Activated CD4-positive, CD25-positive, alpha-beta regulatory T cell treated with anti-CD3 and anti-CD28 coated beads, Interleukin-2, amount 50 U/mL, for 24 hours (primary cell): ENCODE measurements around the gene UNCX.

Experiments used
- ATAC-seq, 2 donors: fragments of 150-1000 bp; cut with Tn5 transposase; one replicate each; pipeline ENCODE4 v1.10.0; 2021; ENCODE audit warnings: mild to moderate bottlenecking in 1 of 2, moderate library complexity in 1 of 2

Gene UNCX

DNA sequence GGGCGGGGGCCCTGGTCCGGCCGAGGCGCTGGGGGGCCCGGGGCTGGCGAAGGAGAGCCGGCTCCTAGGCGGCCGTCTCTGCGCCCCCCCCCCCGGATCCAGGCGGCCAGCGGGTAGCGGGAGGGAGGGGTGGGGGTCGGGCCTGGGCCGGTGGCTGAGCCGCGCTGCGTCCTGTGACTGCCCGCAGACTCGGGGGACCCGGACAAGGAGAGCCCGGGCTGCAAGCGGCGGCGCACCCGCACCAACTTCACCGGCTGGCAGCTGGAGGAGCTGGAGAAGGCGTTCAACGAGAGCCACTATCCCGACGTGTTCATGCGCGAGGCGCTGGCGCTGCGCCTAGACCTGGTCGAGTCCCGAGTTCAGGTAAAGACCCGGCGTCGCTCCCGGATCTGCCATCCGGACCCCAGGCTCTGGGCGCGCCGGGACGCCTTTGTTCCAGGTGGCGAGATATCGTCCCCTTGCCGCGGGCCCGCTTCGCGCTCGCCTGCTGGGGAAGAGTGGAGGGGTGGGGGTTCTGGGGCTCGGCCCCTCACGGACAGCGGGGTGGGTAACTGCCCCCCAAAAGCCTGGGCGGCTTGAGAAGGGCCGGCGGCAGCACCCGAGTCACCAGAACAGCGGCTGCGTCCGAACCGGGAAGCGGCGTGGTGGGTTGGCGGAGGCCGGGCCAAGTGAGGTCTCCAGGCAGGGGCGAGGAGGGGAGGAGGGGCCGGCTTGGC lies 819 bp downstream of the UNCX start:
- no peak for ATAC-seq

DNA sequence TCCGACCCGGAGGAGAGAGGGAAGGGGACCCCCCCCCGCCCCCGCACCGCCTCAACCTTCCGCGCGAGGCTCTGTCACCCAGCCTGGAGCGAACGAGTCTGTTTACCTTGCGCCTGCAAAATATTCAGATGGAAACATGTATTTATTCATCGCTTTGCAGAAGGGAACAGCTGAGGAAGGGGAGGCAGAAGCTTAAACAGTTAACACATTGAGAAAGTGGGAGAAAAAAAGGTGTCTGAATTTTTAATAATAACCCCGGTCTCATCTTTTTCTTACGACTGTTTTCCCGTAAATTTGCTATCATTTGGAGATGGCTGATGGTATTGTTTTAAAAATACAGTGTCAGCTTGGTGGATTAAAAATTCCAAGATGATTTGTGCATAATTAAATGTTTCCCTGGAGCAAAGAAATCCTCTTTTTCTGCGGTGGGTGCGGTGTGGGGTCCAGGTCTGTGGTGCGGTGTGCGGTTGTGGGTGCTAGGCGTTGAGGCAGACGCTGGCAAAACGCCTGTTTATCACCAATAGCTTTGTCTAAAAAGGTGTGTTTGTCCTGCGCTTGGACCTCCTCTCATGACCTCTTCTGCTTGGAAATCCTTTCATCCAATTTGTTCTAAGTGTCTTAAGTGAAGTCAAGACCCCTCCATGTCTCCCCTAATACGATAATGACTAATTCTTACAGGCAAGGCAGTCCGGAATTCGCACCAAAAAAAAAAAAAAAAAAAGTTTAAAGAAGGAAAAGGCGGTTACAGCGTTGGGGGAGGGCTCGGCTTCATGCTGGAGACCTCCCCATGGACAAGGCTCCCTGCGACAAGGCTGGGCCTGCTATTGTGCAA lies 1.6 kb downstream of the UNCX start:
- no peak for ATAC-seq

DNA sequence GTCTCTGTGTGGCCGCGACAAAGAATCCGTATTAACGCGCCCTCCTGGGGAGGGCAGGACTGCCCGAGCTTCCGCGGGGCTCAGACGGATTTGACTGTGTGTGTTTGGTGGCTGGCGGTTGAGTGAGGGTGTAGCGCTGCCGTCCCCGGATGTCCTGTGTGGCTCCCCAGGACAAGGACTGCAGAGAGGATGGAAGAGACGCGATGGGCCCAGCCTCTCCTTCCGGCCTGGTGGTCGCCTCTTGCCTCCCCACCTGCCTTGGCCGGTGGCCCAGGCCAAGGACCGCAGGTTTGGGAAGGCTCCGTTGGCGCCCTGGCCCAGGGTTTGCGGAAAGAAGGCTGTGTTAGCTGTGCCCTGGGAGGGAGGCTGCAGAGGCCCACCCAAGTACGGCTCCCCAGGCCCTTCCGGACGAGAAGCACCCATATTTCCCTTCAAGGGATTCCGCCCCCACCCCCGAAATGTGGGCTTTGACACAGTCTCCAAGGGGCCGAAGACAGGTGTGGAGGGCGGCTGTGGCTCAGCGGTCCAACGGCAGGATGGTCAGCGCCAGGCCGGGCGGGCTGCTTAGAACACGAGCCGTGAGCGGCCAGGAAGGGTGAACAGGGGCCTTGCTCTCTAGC lies 2.3 kb downstream of the UNCX start:
- no peak for ATAC-seq

- ATAC-seq = no peak
These were observed 2.9 kb downstream of the UNCX start for GRCh38 chr7:1235501-1236131.

- no peak for ATAC-seq
These were observed 3.5 kb downstream of the UNCX start for GRCh38 chr7:1236132-1236661.

GRCh38 chr7:1236831-1237701 lies 4.4 kb downstream of the UNCX start:
- ATAC-seq = no peak

DNA sequence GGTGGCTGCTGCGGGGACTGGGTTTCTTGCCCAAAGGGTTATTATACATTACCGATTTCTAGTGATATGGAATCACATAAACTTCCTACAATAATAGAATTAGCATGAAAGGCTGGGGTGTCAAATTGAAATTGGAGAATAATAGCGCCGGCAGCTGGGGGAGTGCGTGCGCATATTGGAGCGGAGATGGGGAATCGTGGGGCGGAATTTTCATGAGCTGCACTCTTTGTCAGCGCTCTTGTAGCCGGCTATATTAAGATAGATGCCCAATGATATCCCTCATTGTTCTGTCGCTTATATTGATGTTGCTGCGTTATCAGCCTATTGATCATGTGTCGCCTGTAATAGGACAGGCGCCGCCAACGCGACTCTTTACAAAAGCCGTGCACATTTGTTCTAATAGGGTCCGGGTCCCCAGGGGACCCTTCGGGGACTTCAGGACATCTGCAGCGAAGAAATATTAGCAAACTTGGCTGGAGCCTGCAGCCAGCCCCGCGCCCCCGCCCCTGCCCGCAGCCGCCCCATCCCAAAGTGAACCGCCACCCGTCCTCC lies 5.1 kb downstream of the UNCX start:
- ATAC-seq = no peak

GRCh38 chr7:1238450-1238882 lies 5.8 kb downstream of the UNCX start:
- no peak for ATAC-seq

DNA sequence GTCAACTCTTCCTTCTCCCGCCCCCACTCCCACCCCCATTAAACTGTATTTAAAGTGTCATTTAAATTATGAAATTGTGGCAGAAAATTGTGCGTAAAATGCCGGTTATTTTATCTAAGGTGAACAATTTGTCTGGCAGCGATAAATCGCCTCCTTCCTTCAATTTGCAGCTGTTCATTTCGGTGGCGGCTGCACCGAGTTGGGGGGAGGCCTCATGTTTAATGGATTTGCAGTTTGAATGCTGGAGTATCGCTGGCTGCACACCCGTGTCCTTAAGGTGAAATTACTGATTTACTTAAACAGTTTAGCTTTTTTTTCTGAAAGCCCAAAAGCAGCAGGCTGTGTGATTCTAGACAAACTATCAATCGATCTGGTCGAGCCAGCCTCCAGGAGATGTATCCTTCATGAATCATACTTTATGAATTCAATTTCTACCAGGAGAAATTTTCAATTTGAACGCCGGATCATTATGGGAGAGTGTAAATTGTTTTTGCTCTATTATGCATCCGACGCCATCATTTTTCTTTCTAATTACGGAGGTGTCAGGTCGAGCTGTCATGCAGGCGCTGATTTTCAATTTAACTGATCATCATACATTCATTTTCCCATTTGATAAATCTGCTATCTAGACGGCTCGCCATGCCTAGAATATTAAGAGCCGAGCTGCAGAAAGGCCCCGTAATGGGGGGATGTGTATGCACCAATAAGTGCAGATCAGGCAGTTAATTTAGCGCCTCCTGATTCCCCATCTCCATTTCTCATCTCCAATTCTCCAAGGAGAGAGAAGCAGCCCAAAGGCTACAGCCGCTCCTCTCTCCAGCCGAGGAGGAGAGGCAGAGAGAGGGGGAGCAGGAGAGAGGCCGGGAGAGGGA lies 6.5 kb downstream of the UNCX start:
- no peak for ATAC-seq

- ATAC-seq = no peak
These were observed 7.3 kb downstream of the UNCX start for GRCh38 chr7:1239803-1240516.

GRCh38 chr7:1240517-1241257 lies 8.0 kb downstream of the UNCX start:
- no peak for ATAC-seq

GRCh38 chr7:1241258-1241602 lies 8.6 kb downstream of the UNCX start:
- ATAC-seq = no peak

DNA sequence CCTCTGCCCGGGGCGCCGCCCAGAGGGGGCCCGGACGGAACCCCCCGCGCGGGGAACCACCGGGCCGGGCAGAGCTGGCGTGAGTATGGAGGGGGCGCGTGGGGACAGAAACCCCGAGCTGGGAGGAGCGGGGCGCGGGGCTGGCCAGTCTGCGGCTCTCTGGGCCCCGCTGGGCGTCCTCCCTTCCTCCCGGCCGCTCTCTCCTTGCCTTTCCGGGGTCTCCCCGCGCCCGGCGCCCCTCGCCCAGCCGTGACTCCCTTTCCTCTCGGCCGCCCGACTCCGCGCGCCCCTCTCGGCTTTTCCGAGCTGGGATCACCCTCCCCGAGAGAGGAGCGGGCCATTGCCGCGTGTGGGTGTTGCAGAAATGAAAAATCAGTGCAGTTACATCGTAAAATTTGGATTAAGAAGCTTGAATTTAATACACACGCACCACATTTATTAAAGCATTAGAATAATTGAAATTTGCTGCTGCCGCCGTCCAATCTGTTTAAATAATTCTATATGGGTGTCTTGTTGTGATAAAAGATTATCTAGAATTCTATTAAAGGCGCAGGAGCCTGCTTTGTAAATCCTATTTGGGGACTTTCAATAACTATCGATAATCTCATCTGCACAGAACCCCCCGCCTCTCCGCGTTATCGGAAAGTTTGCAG lies 9.1 kb downstream of the UNCX start:
- ATAC-seq = no peak

- ATAC-seq = no peak
These were observed 9.6 kb downstream of the UNCX start for GRCh38 chr7:1242256-1242605.

DNA sequence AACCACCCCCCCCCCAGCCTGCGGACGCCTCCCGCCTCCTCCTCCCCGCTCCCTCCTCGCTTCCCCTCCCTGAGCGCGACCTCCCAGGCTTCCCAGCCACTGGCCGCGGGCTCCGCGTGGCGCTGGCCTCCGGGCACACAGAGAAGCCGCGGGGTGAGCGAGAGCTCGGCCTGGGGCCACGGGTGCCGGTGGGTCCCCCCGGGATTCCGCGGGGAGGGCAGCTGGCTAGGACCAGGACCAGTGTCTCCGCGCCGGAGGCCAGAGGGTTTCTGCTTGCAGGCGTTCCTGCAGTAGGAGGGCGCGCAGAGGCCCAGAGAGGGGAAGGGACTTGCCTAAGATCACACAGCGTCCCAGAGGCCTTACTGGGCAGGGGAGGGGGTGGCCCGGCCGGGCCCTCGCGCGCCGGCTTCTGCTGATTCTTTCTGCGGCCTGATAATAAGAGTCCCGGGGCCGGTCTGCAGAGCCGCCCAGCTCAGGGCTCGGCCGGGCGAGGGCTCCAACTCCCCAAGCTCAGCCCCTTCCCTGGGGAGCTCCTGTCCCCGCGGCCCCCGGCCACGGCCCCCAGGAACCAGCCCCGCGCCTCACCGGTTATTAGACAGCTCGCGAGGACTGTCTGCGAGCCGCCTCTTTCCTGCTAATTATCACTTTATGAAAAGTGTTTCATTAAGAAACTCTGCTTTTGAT lies 10.1 kb downstream of the UNCX start:
- ATAC-seq = no peak

GRCh38 chr7:1243290-1243963 lies 10.8 kb downstream of the UNCX start:
- ATAC-seq = no peak

DNA sequence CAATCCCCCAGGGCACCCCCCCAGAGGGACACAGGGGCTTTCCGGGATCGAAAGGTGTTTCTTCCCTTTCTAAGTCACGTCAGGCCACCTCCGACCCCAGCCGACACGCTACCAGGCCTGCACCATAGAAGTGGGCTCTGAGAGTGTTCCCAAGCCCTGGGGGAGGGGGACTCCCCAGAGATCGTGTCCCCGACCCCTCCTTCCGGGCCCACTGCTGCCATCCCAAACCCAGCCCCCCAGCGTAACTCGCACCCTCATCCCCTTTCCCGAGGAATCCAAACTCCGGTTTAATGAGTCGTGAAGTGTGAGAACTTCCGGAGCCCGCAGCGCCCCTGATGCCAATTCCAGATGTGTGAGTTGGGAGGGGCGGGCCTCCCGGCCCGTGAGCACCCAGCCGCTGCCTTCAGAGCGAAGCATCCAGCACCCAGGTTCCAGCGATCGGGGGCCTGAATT lies 11.3 kb downstream of the UNCX start:
- no peak for ATAC-seq
